GM21576 (cell line): ENCODE data around the gene ALDH6A1.
A peak's percentile ranks its signal among the peaks of the same experiment; 100 is the strongest.
"Not testable (repeated sequence)": the region's sequence is repeated elsewhere in the genome, so short reads cannot be mapped to it uniquely, and the experiment has no call there.

Source experiments
- ATAC-seq: cut with Tn5 transposase; IDR thresholded peaks from one replicate; pipeline ENCODE4 v1.9.1; 2021; ENCODE audit warnings: mild to moderate bottlenecking, moderate library complexity; ENCODE audit not compliant: unreplicated experiment

Gene ALDH6A1

GRCh38 chr14:74084277-74085046 lies at the start of gene ALDH6A1, which contains the start of gene LIN52:
Gene ALDH6A1, minus strand, starts transcription at chr14:74084453. Its CDS starts 59 bp downstream, at chr14:74084394.
Gene LIN52, plus strand, starts transcription at chr14:74084956. Its CDS starts 19 bp downstream, at chr14:74084975.
- peak; percentile 90 for ATAC-seq

- no peak for ATAC-seq
These were observed 43.4 kb upstream of the ALDH6A1 start for GRCh38 chr14:74127634-74128033.

- no peak for ATAC-seq
These were observed 42.2 kb upstream of the ALDH6A1 start for GRCh38 chr14:74126315-74127013.

GRCh38 chr14:74125487-74125886 lies 41.2 kb upstream of the ALDH6A1 start:
- not testable (repeated sequence) for ATAC-seq

GRCh38 chr14:74111395-74112216 lies 27.4 kb upstream of the ALDH6A1 start:
- ATAC-seq, result not testable (repeated sequence)

GRCh38 chr14:74109369-74109768 lies 25.1 kb upstream of the ALDH6A1 start:
- no peak for ATAC-seq

GRCh38 chr14:74105381-74105780 lies 21.1 kb upstream of the ALDH6A1 start:
- ATAC-seq, result no peak

GRCh38 chr14:74089251-74090020 lies 5.2 kb upstream of the ALDH6A1 start:
- no peak for ATAC-seq

GRCh38 chr14:74085828-74086227 lies 1.6 kb upstream of the ALDH6A1 start:
- ATAC-seq, result no peak

GRCh38 chr14:74085047-74085637 lies 889 bp upstream of the ALDH6A1 start:
- peak; percentile 0 for ATAC-seq

- peak; percentile 16 for ATAC-seq
These were observed 423 bp downstream of the ALDH6A1 start for GRCh38 chr14:74083784-74084276.

GRCh38 chr14:74083161-74083560 lies 1.1 kb downstream of the ALDH6A1 start:
- ATAC-seq, result no peak

- ATAC-seq, result no peak
These were observed 2.8 kb downstream of the ALDH6A1 start for GRCh38 chr14:74081491-74081890.

GRCh38 chr14:74080820-74081460 lies 3.3 kb downstream of the ALDH6A1 start:
- no peak for ATAC-seq

- ATAC-seq, result no peak
These were observed 6.9 kb downstream of the ALDH6A1 start for GRCh38 chr14:74077401-74077800.

GRCh38 chr14:74065746-74066575 lies 18.3 kb downstream of the ALDH6A1 start:
- no peak for ATAC-seq

GRCh38 chr14:74064883-74065282 lies 19.4 kb downstream of the ALDH6A1 start:
- ATAC-seq, result no peak

GRCh38 chr14:74064426-74064825 lies 19.8 kb downstream of the ALDH6A1 start:
- no peak for ATAC-seq

- ATAC-seq, result no peak
These were observed 21.5 kb downstream of the ALDH6A1 start for GRCh38 chr14:74062809-74063150.
